Hematopoietic multipotent progenitor cell treated with erythropoietin and hydrocortisone succinate and interleukin-3 and kit ligand, for 8 days (in vitro differentiated cells): ENCODE measurements around the gene RRP8.

Experiments
- DNase-seq: peaks from one replicate; pipeline ENCODE4 v3.0.0-alpha.2; 2015

Gene RRP8

DNA sequence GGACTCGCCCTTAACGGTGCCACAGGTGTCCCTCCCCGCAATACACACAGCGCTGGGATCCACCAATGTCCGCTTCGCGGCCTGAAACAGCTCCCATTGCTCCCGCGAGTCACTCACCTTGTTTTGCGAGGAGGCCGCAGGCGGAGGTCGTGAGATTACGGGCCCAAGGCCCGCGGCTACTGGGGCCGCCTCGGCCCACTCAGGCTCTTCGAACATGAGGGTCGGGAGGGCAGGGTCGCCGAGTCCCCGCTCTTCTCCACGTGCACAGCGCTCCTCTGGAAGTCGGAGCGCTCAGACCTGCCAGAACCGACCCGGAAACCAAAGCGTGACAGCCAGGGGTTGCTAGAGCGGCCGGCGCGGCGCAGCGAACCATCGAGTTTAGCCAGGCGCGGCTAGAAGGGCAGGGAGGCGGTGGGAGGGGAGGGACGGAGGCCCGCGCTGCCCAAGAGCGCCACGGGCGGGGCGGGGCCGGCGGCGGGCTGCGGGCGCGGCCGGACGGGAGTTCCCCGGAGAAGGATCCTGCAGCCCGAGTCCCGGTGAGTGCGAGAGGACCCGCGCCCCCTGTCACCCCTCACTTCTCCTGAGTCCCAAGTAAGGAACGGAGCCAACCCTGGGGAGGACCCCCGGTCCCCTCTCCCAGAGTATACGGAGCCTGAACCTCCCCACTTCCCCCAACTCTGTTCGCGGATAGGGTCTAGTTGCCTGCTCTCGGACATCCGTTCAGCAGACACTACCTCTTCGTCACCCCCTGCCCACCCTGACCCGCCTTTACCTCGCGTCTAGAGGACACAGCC, at the start of gene RRP8, which contains the start of gene ILK:
Gene RRP8 (minus strand): TSS at position 330 of the 794 bp plus-strand sequence. CDS start 114 bp downstream, at position 216.
Gene ILK (plus strand): TSS at position 488 of the 794 bp plus-strand sequence. CDS start 498 bp downstream, outside the sequence.
- DNase-seq, result peak; percentile 88

- DNase-seq, result no peak
Measured at GRCh38 chr11:6653097-6653496, 49.7 kb upstream of the RRP8 start.

- no peak for DNase-seq
Measured at GRCh38 chr11:6652182-6652581, 48.8 kb upstream of the RRP8 start.

- DNase-seq, result no peak
Measured at GRCh38 chr11:6650980-6651379, 47.6 kb upstream of the RRP8 start.

DNA sequence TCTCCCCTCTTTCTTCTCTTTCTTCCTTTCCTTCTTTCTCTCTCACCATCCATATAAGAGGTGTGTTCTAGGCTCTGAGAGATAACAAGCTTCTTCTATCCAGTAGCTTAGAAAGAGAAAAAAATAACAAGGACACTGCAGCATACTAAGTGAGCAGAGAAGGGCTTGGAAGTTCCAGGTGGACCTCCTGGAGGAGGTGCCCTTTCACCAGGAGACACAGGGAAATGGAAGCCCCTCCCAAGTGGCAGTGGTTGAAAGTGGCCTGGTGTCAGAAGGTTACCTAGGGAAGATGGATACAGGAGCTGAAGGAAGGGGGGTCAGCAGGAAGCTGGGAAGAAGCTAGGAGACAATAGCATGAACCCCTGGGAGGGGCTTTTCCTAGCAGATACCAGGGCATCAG, 46.7 kb upstream of the RRP8 start:
- DNase-seq, result no peak

GRCh38 chr11:6648501-6648900, 45.1 kb upstream of the RRP8 start:
- DNase-seq, result no peak

DNA sequence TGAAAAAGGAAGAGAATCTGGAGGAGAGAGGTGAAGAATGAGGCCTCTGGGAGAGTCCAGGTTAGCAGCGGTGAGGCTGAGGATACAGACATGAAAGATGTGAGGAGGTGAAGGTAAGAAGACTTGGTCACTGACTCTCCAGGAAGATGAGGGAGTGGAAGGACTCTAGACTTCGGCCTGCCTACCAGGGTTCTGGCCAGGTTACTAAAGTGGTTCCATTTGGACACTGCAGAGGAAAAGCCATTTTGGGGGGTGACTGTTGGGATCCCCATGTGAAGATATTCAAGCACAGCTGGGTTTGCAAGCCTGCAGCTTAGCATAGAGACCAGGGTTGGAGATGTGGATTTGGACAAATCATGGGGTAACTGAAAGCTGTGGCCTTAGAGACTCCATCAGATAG, 44.4 kb upstream of the RRP8 start:
- DNase-seq, result no peak

DNA sequence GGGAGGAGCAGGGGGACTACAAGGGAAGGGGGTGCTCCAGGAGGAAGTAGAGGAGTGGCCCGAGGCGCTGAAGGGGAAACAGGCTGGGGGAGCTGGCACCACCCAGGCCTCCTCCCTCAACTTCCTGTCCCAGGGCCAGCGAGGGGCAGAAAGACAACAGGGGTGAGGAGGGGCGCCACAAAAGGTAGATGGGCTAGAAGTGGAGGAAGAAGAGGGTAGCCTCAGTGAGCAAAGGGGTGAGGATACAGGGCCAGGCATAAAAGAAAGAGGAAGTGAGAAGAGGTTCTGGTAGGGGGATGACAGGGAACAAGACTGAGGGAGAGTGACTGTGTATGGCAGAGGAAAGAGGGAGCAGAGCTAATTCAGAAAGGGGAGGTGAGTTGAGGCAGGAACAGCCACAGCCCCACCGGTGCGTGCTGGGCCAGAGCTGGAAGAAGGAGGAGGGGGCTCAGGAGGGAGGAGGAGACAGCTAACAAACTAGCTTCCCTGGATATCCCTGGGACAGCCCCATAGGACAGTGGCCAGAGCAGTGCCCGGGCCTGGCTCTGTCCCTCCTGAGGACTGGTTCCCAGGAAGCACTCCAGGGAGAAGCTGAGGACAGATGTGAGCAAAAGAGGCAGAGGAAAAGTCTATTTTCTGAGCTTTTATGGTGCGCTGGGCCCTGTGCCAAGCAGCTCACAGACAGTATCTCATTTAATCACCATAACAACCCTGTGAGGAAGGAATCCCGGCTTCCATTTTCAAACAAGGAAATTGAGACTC, 43.7 kb upstream of the RRP8 start:
- no peak for DNase-seq

DNA sequence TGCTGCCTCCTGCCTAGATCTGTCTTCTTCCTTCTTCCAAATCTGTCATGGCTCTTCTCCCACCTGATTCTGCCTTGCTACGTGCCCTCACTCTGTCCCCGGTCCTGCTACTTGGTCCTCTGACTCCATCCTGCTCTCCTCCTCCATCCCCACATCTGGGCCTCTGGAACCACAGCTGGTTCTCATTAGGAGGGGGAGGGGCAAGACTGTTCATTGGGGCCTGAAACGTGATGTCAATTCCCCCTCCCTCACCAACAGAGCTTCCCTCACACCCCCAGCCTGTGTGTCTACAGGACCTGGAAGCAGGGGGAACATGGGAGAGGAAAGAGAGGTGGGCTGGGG, 43.1 kb upstream of the RRP8 start:
- DNase-seq, result no peak

- no peak for DNase-seq
Measured at GRCh38 chr11:6646071-6646470, 42.7 kb upstream of the RRP8 start.

DNA sequence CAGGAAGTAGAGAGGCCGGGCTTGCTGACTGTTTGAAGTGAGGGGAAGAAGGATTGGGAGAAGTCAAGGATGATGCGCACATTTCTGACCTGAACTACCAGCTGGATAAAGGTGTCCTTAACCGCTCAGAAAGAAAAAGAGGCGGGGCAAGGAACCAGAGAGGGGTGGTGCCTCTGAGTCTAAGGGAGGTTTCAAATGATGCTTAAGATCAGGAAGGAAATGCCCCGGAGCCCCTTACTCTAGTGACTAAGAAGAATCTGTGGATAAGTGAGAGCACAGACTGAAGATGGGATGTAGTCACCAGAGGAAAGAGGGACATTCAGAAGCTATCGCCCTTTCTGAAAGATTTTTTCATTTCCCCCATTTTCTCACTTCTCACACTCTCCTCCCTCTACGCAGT, 39.5 kb upstream of the RRP8 start:
- DNase-seq, result no peak

DNA sequence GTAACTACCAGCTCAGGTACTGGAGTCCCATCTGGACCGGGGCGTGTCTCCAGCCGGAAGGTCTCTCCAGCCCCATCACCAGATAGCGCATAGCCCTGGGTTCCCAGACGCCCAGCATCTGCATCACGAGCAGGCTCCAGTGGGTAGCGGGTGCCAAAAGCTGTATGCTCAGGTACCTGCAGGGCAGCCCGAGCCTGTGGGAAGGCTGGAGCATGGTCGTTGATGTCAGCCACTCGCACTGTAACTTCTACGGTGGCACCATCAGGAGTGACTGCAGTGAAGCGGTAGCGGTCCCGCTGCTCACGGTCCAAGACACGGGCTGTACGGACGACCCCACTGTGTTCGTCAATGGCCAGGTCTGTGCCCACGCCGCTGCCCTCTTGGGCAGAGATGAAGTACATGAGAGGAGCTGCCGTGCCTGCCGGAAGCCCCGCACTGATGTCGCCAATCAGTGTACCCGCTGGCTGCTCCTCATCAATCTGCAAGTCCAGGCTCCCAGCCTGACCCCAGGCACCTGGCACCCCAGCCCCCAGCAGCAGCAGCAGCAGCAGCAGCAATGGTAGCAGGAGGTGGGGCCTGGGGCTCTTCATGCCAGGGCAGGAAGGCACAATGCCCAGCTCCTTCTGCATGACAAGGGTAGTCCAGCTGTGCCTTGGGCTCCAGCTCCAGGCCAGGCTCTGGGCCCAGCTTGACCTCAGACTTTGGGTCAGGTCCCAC, 37.7 kb upstream of the RRP8 start:
- DNase-seq, result no peak

GRCh38 chr11:6640036-6640984, 36.9 kb upstream of the RRP8 start:
- no peak for DNase-seq

DNA sequence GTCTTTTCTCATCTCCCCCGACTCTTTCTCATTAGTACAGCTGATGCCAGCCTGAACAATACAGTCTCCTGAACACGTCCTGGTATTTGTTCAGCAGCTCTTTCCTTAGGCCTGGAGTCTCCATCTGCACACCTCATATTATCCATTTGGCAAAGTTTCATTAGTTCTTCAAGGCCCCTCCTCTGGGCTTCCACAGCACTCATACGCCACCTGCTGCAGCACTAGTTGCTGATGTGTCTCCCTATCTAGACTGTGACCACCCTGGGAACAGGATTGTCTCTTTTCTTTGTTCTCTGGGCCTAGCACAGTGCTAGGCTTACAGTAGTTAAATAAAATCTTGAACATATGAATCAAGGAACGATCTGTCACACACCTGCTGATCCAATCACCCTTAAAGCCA, 35.0 kb upstream of the RRP8 start:
- DNase-seq, result peak; percentile 21

DNA sequence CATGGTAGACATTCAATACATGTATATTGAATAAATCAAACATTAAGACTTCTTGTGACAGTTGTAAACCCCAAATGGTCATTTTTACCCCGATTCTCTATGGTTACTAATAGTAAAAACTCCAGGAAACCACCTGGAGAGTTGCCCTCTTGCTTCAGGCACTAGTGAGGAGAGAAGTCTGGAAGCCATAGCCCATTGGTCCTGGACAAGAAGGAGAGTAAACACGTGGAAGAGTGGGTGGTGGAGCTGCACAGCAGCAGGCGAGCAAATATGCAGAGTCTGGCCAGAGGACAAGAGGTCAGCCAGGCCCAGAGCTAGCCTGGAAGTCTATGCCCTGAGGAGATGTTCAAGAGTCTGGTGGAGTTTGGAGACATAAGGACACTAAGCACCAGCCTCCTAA, 34.5 kb upstream of the RRP8 start:
- no peak for DNase-seq

- DNase-seq, result no peak
Measured at GRCh38 chr11:6636480-6636879, 33.1 kb upstream of the RRP8 start.

DNA sequence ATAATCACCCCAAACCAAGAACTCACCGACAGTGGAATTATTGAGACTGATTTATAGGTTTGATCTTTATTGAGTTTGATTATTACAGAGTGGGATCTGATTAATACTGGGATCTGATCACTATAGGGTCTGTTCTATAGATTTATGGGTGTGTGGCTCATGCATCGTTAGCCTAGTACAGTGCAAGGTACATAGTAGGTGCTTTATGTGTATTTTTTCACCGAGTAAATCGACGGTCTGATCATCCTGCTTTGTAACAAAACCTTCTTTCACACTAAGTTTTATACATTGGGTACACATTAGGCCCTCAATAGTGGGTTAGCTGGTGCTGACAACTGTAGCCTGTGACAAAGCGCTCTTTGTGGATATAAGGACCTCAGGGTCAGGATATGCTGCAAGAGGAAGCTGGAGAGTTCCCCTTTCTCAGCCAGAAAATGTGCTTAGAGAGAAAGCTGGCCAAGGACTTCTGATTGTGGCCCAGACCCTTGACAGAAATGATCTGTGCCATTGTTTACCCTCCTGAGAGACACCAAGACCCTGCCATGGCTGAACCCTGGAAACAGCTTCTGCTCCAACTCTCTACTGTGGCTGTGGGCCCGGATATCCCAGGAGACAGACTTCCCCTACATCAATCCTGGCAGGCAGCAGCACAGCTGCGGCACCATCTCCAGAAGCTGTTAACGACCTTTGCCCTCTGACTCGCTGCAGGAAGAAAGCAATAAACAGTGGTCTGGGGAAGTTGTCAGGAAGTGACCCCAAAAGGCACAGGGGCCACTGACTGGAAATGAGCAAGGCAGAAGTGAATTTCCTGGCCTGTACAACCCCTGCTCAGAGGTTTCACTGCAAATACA, 31.9 kb upstream of the RRP8 start:
- no peak for DNase-seq

GRCh38 chr11:6634534-6634933, 31.1 kb upstream of the RRP8 start:
- no peak for DNase-seq

- no peak for DNase-seq
Measured at GRCh38 chr11:6633422-6634408, 30.3 kb upstream of the RRP8 start.
